Choroid plexus epithelial cell (primary cell): Measurements from ENCODE around the gene EYS.
"Not testable (repeated sequence)": the region's sequence is repeated elsewhere in the genome, so short reads cannot be mapped to it uniquely, and the experiment has no call there.

Experiments
- DNase-seq: peaks from one replicate; pipeline ENCODE4 v3.0.0-alpha.2; 2010; ENCODE audit warnings: low read depth
- H3K4me3 ChIP-seq: 2 replicates; pipeline ENCODE4 v1.5.1; 2011; ENCODE audit warnings: low read depth, mild to moderate bottlenecking, control low read depth, low read length, moderate library complexity
- TF ChIP-seq, protein P1 (sequence below): conservative IDR thresholded peaks from 2 replicates; pipeline ENCODE4 v1.5.1; 2011; ENCODE audit warnings: low read depth, mild to moderate bottlenecking, control low read depth, inconsistent platforms, low read length, moderate library complexity

Gene EYS

DNA sequence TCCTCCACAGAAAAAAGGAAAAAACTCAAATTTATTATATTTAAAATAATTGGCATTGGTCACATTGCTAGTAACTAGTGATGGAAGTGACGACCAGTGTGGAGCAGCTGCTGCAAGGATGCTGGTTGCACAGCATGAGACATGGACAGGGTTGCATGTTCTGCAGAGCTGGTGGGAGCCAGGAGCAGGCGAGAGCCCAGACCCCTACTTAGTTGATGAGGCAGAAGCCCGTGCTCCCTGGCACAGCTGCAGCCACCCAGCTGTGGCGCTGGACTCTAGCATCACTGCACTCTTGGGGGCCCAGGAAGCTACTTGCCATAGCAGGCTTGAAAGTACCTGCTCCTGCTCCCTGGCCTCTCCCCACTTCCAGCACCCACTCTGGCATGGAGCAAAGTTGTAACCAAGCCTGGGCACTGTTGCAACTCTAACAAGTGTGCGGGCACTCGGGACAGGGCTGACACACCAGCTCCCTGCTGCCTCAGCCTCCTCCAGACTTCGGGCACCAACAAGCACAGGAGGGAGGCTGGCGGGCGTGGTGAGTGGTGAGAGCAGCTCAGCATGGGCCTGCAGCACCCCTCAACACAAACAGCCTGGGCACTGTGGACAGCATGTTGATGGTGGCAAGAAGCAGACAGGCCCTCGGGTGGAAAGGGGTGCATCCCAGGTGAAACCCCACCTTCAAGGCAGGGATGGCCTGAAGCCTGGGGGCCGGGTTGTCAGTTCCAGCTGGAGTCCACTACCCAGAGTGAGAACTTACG lies 69.6 kb downstream of the EYS start:
- no peak overlapping the region for H3K4me3 ChIP-seq
- DNase-seq: no peak
- TF ChIP-seq, protein P1, sequence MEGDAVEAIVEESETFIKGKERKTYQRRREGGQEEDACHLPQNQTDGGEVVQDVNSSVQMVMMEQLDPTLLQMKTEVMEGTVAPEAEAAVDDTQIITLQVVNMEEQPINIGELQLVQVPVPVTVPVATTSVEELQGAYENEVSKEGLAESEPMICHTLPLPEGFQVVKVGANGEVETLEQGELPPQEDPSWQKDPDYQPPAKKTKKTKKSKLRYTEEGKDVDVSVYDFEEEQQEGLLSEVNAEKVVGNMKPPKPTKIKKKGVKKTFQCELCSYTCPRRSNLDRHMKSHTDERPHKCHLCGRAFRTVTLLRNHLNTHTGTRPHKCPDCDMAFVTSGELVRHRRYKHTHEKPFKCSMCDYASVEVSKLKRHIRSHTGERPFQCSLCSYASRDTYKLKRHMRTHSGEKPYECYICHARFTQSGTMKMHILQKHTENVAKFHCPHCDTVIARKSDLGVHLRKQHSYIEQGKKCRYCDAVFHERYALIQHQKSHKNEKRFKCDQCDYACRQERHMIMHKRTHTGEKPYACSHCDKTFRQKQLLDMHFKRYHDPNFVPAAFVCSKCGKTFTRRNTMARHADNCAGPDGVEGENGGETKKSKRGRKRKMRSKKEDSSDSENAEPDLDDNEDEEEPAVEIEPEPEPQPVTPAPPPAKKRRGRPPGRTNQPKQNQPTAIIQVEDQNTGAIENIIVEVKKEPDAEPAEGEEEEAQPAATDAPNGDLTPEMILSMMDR: no peak

DNA sequence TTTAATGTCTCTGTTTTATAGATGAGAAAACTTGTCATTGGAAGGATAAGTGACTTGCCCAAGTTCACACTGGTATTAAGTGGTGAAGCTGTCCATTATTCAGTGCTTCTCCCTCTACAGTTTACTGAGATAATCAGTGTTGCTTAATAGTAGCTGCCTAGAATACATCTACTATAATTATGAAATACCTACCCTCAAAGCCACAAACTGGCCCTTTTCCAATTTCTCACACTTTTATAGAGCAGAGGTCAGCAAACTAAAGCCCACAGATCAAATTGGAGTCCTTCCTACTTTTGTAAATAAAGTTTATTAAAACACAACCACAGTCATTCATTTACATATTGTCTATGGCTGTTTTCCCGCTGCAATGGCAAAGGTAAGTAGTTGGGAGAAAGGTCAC lies 73.5 kb downstream of the EYS start:
- TF ChIP-seq, protein P1: no peak
- H3K4me3 ChIP-seq: no peak overlapping the region
- DNase-seq: peak; percentile 19

DNA sequence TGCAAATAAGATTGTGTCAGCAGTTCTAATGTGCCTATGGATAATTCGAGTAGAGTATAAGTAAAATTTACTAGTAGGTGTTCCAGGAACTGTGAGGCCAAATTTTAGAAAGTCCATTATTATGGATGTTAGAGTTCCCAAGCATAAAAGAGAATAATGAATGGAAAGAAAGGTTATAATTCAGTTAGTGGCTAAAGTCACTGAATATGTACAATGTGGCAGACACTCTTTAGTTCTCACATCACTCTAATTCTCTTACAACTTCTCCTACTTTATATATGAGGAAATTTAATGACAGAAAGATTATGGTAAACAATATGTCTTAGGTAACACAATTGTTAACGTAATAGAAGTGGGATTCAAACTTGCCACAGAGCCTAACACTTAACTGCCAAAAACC lies 75.3 kb downstream of the EYS start:
- DNase-seq: no peak
- TF ChIP-seq, protein P1: no peak
- no peak overlapping the region for H3K4me3 ChIP-seq

DNA sequence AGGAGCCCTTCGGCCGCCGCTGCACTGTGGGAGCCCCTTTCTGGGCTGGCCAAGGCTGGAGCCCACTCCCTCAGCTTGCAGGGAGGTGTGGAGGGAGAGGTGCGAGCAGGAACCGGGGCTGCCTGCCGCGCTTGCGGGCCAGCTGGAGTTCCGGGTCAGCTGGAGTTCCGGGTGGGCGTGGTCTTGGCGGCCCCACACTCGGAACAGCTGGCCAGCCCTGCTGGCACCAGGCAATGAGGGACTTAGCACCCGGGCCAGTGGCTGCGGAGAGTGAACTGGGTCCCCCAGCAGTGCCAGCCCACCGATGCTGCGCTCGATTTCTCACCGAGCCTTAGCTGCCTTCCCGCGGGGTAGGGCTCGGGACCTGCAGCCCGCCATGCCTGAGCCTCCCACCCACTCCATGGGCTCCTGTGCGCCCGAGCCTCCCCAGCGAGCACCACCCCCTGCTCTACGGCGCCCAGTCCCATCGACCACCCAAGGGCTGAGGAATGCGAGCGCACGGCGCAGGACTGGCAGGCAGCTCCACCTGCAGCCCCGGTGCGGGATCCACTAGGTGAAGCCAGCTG lies 79.5 kb downstream of the EYS start:
- DNase-seq, H3K4me3 ChIP-seq: not testable (repeated sequence)

DNA sequence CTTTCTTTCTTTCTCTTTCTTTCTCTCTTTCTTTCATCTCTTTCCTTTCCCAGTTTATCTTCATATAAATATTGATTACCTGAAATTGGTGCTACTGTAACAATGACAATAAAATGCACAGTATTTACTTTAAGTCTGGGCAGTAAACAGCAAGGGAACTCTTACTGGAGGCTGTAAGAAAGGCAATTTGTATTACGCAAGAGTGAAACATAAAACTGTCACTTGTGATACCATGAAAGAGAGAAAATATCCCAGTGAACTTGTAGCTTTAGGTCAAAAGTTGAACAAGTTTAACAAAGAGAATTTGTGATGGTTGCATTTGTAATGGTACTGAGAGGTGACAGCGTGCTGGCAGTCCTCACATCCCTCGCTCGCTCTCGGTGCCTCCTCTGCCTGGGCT lies 80.0 kb downstream of the EYS start:
- no peak for DNase-seq
- no peak overlapping the region for H3K4me3 ChIP-seq
- TF ChIP-seq, protein P1: no peak

DNA sequence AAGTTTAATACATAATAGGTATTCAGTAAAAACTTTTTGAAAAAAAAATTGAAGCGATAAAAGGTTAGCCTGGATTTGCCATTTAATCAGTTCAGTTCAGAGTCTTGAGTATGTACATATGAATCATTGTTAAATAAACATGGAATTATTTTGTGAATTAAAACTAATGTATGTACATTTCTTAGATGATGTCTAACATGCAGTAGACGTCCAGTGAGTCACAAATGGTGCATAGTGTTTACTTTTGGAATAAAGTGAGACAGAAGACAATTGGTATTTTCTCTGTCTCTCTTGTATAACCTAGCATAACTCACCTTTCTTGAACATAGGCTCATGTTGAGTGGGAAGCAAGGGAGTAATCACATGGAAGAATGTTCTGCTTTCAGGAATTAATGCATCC lies 83.5 kb downstream of the EYS start:
- H3K4me3 ChIP-seq: no peak overlapping the region
- TF ChIP-seq, protein P1: no peak
- DNase-seq: no peak

DNA sequence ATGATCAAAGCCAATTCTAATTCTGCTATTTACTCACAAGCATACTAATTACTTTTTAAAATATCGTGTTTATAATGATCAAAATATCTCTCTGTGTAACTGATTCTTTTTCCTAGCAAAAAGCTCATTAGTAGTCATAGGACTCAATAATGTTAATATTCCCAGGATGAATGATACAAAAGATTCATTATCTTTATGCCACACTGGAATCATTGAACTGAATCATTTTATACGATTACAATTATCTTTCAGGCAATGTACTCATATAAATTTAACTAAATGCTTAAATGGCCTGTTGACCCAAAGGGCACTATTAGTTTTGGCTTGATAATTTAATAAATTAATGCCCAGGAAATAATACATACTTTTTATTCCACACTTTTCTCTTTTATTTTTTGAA lies 96.3 kb downstream of the EYS start:
- DNase-seq: no peak
- H3K4me3 ChIP-seq: no peak overlapping the region
- TF ChIP-seq, protein P1: no peak
